Stimulated activated CD8-positive, alpha-beta memory T cell treated with anti-CD3 and anti-CD28 coated beads, Interleukin-7, amount 100 ng/mL, for 48 hours (primary cell): Measurements from ENCODE around the gene ATG5.

Experiments used
- DNase-seq, 2 donors: peaks; one replicate each; pipeline ENCODE4 v3.0.0-alpha.2; 2020; ENCODE audit warnings: low read depth in 1 of 2; ENCODE audit errors: extremely low read depth in 1 of 2

The ATG5 gene

GRCh38 chr6:106184629-106185028 is 140.9 kb downstream of the ATG5 start:
- DNase-seq, result no peak

GRCh38 chr6:106183430-106183829 is 142.1 kb downstream of the ATG5 start:
- DNase-seq, result no peak

- DNase-seq, result no peak
Observed at GRCh38 chr6:106182455-106182854, 143.1 kb downstream of the ATG5 start.

- no peak for DNase-seq
Observed at GRCh38 chr6:106181664-106182418, 143.7 kb downstream of the ATG5 start.

GRCh38 chr6:106180208-106180607 is 145.4 kb downstream of the ATG5 start:
- DNase-seq, result no peak

- DNase-seq, result no peak
Observed at GRCh38 chr6:106178900-106179299, 146.7 kb downstream of the ATG5 start.

- no peak for DNase-seq
Observed at GRCh38 chr6:106177786-106178185, 147.8 kb downstream of the ATG5 start.

GRCh38 chr6:106173124-106173879 is 152.3 kb downstream of the ATG5 start:
- DNase-seq, result no peak

GRCh38 chr6:106170030-106170791 is 155.3 kb downstream of the ATG5 start:
- no peak for DNase-seq

- no peak for DNase-seq
Observed at GRCh38 chr6:106169517-106169916, 156.0 kb downstream of the ATG5 start.

GRCh38 chr6:106168097-106168888 is 157.3 kb downstream of the ATG5 start:
- no peak for DNase-seq

GRCh38 chr6:106167096-106167814 is 158.3 kb downstream of the ATG5 start:
- no peak for DNase-seq

- no peak for DNase-seq
Observed at GRCh38 chr6:106165885-106166485, 159.6 kb downstream of the ATG5 start.

GRCh38 chr6:106163966-106164877 is 161.3 kb downstream of the ATG5 start:
- DNase-seq, result peak; percentile 67 to 86

GRCh38 chr6:106163446-106163965 is 162.1 kb downstream of the ATG5 start:
- peak; percentile 38 to 57 for DNase-seq

- DNase-seq, result no peak
Observed at GRCh38 chr6:106162921-106163320, 162.6 kb downstream of the ATG5 start.

GRCh38 chr6:106161893-106162292 is 163.7 kb downstream of the ATG5 start:
- DNase-seq, result no peak

GRCh38 chr6:106161311-106161874 is 164.2 kb downstream of the ATG5 start:
- no peak for DNase-seq
